ENCODE measurements around the gene WDR91.

GRCh38 chr7:135150072-135150782 is 61.1 kb downstream of the WDR91 start:
- TF ChIP-seq CTCF (IDR thresholded peaks at IDR 0.05) (no peak), POLR2A (IDR thresholded peaks at IDR 0.05) (no peak)
